ENCODE measurements around the gene ALDH1A1.

Gene ALDH1A1

GRCh38 chr9:72909428-72909827 lies 43.4 kb downstream of the ALDH1A1 start:
- TF ChIP-seq, protein P1, sequence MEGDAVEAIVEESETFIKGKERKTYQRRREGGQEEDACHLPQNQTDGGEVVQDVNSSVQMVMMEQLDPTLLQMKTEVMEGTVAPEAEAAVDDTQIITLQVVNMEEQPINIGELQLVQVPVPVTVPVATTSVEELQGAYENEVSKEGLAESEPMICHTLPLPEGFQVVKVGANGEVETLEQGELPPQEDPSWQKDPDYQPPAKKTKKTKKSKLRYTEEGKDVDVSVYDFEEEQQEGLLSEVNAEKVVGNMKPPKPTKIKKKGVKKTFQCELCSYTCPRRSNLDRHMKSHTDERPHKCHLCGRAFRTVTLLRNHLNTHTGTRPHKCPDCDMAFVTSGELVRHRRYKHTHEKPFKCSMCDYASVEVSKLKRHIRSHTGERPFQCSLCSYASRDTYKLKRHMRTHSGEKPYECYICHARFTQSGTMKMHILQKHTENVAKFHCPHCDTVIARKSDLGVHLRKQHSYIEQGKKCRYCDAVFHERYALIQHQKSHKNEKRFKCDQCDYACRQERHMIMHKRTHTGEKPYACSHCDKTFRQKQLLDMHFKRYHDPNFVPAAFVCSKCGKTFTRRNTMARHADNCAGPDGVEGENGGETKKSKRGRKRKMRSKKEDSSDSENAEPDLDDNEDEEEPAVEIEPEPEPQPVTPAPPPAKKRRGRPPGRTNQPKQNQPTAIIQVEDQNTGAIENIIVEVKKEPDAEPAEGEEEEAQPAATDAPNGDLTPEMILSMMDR (IDR thresholded peaks at IDR 0.05; ENCODE audit: low read length): no peak
- TF ChIP-seq EZH2 (optimal IDR thresholded peaks at IDR 0.05; ENCODE audit: low read depth, low read length) (no peak), EZH2phosphoT487 (IDR thresholded peaks at IDR 0.05; ENCODE audit: low read length) (no peak)
- no peaks in the 10 kb centered on the region for H3K27me3 ChIP-seq (replicated peaks; ENCODE audit: insufficient read depth, low read length)
- H3K4me1 ChIP-seq (ENCODE audit: low read length): 0 out of 2 replicates have a peak, but pooled peaks cover 5% of the 10 kb centered on the region
- DNase-seq: no peak
- H3F3A ChIP-seq (ENCODE audit: insufficient read depth, low read length): no peaks in the 10 kb centered on the region
- H3K9ac ChIP-seq (ENCODE audit: low read length): no peak overlapping the region
- H3K36me3 ChIP-seq (replicated peaks; ENCODE audit: insufficient read depth, low read length): no peaks in the 10 kb centered on the region
- H2AFZ ChIP-seq (ENCODE audit: low read length): no peak overlapping the region
- H3K27ac ChIP-seq (ENCODE audit: low read length): no peak overlapping the region
- H3K9me3 ChIP-seq (replicated peaks; ENCODE audit: insufficient read depth, low read length): no peaks in the 10 kb centered on the region
- H3K9me2 ChIP-seq (replicated peaks; ENCODE audit: insufficient read depth, low read length): no peaks in the 10 kb centered on the region
- no peaks in the 10 kb centered on the region for H3K79me2 ChIP-seq (ENCODE audit: low read length)
- no peak overlapping the region for H3K4me2 ChIP-seq (ENCODE audit: low read depth, low read length)
- H3K4me3 ChIP-seq (ENCODE audit: low read length): no peak overlapping the region
- no peaks in the 10 kb centered on the region for H4K20me1 ChIP-seq (ENCODE audit: insufficient read depth, low read length)

DNA sequence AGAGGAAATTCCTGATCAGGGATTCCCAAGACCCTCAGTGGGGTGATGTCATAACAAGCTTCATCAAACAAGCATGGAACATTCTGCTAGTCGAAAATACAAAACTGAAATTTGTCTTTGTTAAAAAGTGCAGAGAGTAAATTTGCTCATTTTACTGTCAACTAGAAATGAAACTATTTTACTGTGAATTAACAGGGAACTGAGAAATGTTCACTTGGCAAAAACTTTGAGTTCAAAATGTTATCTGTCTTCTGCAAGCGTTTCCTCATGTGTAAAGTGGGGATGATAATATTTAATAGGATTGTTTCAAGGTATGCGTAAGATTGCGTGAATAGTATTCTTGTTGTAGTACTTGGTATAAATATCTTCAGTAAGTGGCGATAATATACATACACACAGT lies 45.4 kb downstream of the ALDH1A1 start:
- Histone ChIP-seq H3K9ac (ENCODE audit: low read length) (no peak overlapping the region), H3K79me2 (ENCODE audit: low read length) (no peaks in the 10 kb centered on the region), H3K27me3 (replicated peaks; ENCODE audit: insufficient read depth, low read length) (no peaks in the 10 kb centered on the region), H3K4me2 (ENCODE audit: low read depth, low read length) (no peak overlapping the region), H3K4me1 (ENCODE audit: low read length) (0 out of 2 replicates have a peak, but pooled peaks cover 5% of the 10 kb centered on the region), H4K20me1 (ENCODE audit: insufficient read depth, low read length) (no peaks in the 10 kb centered on the region), H3K9me3 (replicated peaks; ENCODE audit: insufficient read depth, low read length) (no peaks in the 10 kb centered on the region), H3F3A (ENCODE audit: insufficient read depth, low read length) (no peaks in the 10 kb centered on the region), H2AFZ (ENCODE audit: low read length) (no peak overlapping the region), H3K36me3 (replicated peaks; ENCODE audit: insufficient read depth, low read length) (no peaks in the 10 kb centered on the region), H3K27ac (ENCODE audit: low read length) (no peak overlapping the region), H3K4me3 (ENCODE audit: low read length) (no peak overlapping the region), H3K9me2 (replicated peaks; ENCODE audit: insufficient read depth, low read length) (no peaks in the 10 kb centered on the region)
- DNase-seq: peak; percentile 30
- TF ChIP-seq EZH2 (optimal IDR thresholded peaks at IDR 0.05; ENCODE audit: low read depth, low read length) (no peak), EZH2phosphoT487 (IDR thresholded peaks at IDR 0.05; ENCODE audit: low read length) (no peak)
- TF ChIP-seq, protein P1 (IDR thresholded peaks at IDR 0.05; ENCODE audit: low read length): no peak

- Histone ChIP-seq H3K4me3 (ENCODE audit: low read length) (no peak overlapping the region), H3K27me3 (replicated peaks; ENCODE audit: insufficient read depth, low read length) (no peaks in the 10 kb centered on the region), H3K27ac (ENCODE audit: low read length) (no peak overlapping the region), H3F3A (ENCODE audit: insufficient read depth, low read length) (no peaks in the 10 kb centered on the region), H3K79me2 (ENCODE audit: low read length) (no peaks in the 10 kb centered on the region), H3K9ac (ENCODE audit: low read length) (no peak overlapping the region), H3K36me3 (replicated peaks; ENCODE audit: insufficient read depth, low read length) (no peaks in the 10 kb centered on the region), H4K20me1 (ENCODE audit: insufficient read depth, low read length) (no peaks in the 10 kb centered on the region), H3K4me2 (ENCODE audit: low read depth, low read length) (no peak overlapping the region), H3K9me3 (replicated peaks; ENCODE audit: insufficient read depth, low read length) (no peaks in the 10 kb centered on the region), H2AFZ (ENCODE audit: low read length) (no peak overlapping the region), H3K9me2 (replicated peaks; ENCODE audit: insufficient read depth, low read length) (no peaks in the 10 kb centered on the region), H3K4me1 (ENCODE audit: low read length) (0 out of 2 replicates have a peak, but pooled peaks cover 5% of the 10 kb centered on the region)
- DNase-seq: no peak
- TF ChIP-seq EZH2phosphoT487 (IDR thresholded peaks at IDR 0.05; ENCODE audit: low read length) (no peak), EZH2 (optimal IDR thresholded peaks at IDR 0.05; ENCODE audit: low read depth, low read length) (no peak)
- TF ChIP-seq, protein P1 (IDR thresholded peaks at IDR 0.05; ENCODE audit: low read length): no peak
These were observed 46.0 kb downstream of the ALDH1A1 start for GRCh38 chr9:72906810-72907209.
